HG02588 (cell line): ENCODE results near the gene TXNRD3.

ENCODE experiments used
- ATAC-seq: cut with Tn5 transposase; IDR thresholded peaks from one replicate; pipeline ENCODE4 v1.9.1; 2021; ENCODE audit warnings: mild to moderate bottlenecking, moderate library complexity; ENCODE audit not compliant: unreplicated experiment

TXNRD3 gene

GRCh38 chr3:126654571-126655383 is at the start of gene TXNRD3:
TXNRD3 (minus strand) TSS chr3:126655124.
- no peak for ATAC-seq

GRCh38 chr3:126703512-126704493 is 48.9 kb upstream of the TXNRD3 start, which contains the start of gene CHCHD6:
CHCHD6 (plus strand) TSS chr3:126704240; CDS start chr3:126704313, 73 bp downstream.
- ATAC-seq = peak; percentile 98

- no peak for ATAC-seq
Observed at GRCh38 chr3:126699011-126699410, 44.1 kb upstream of the TXNRD3 start.

- no peak for ATAC-seq
Observed at GRCh38 chr3:126696701-126697267, 41.9 kb upstream of the TXNRD3 start.

- no peak for ATAC-seq
Observed at GRCh38 chr3:126693921-126694320, 39.0 kb upstream of the TXNRD3 start.

GRCh38 chr3:126692858-126693257 is 37.9 kb upstream of the TXNRD3 start:
- no peak for ATAC-seq

- ATAC-seq = no peak
Observed at GRCh38 chr3:126691765-126692164, 36.8 kb upstream of the TXNRD3 start.

GRCh38 chr3:126685493-126685892 is 30.6 kb upstream of the TXNRD3 start:
- ATAC-seq = no peak

- ATAC-seq = no peak
Observed at GRCh38 chr3:126685021-126685420, 30.1 kb upstream of the TXNRD3 start.

- ATAC-seq = no peak
Observed at GRCh38 chr3:126684218-126684751, 29.4 kb upstream of the TXNRD3 start.

GRCh38 chr3:126683069-126683468 is 28.1 kb upstream of the TXNRD3 start:
- ATAC-seq = no peak

GRCh38 chr3:126682009-126682408 is 27.1 kb upstream of the TXNRD3 start:
- no peak for ATAC-seq

GRCh38 chr3:126680667-126681055 is 25.7 kb upstream of the TXNRD3 start:
- no peak for ATAC-seq

- ATAC-seq = no peak
Observed at GRCh38 chr3:126679831-126680666, 25.1 kb upstream of the TXNRD3 start.

- peak; percentile 65 for ATAC-seq
Observed at GRCh38 chr3:126679318-126679751, 24.4 kb upstream of the TXNRD3 start.

- peak; percentile 11 for ATAC-seq
Observed at GRCh38 chr3:126678693-126679317, 23.9 kb upstream of the TXNRD3 start.

GRCh38 chr3:126677862-126678503 is 23.1 kb upstream of the TXNRD3 start:
- ATAC-seq = no peak

- no peak for ATAC-seq
Observed at GRCh38 chr3:126676919-126677705, 22.2 kb upstream of the TXNRD3 start.
